Gastroesophageal sphincter (tissue), 4 donors: ENCODE measurements around the gene HHAT. TPM values are rescaled to one million over a fixed set of nuclear protein-coding genes. Genes with fewer than 3 reads are reported as not detected.

ENCODE experiments used
- ATAC-seq: fragments of 150-250 bp; one replicate; pipeline ENCODE4 v1.9.1; 2016; ENCODE audit warnings: mild to moderate bottlenecking, moderate library complexity
- H3K27ac ChIP-seq, 4 donors: fragments of 200-600 bp; sonication (generic) in 3 of 4; 1 replicate in 3 of 4; 2 replicates in 1 of 4; pipeline ENCODE4 v1.5.1; 2016 to 2019
- H3K27me3 ChIP-seq: fragments of 200-600 bp; sonication (generic); one replicate; pipeline ENCODE4 v1.5.1; 2019
- H3K36me3 ChIP-seq, 2 donors: fragments of 200-600 bp; sonication (generic); one replicate each; pipeline ENCODE4 v1.5.1; 2019; ENCODE audit warnings: control low read depth in 1 of 2
- H3K4me1 ChIP-seq, 3 donors: fragments of 200-600 bp; sonication (generic); 1 replicate in 2 of 3; 2 replicates in 1 of 3; pipeline ENCODE4 v1.5.1; 2016 to 2019; ENCODE audit warnings: control low read depth in 2 of 3
- H3K4me3 ChIP-seq, 2 donors: fragments of 200-600 bp; sonication (generic); one replicate each; pipeline ENCODE4 v1.5.1; 2019; ENCODE audit warnings: mild to moderate bottlenecking in 1 of 2, moderate library complexity in 1 of 2
- H3K9me3 ChIP-seq, 3 donors: fragments of 200-600 bp; sonication (generic); one replicate each; pipeline ENCODE4 v1.5.1; 2017 to 2019; ENCODE audit warnings: control low read depth in 2 of 3
- EP300 ChIP-seq: sonication (generic); formaldehyde crosslinking; IDR thresholded peaks from one replicate; pipeline ENCODE4 v1.6.1; 2017; ENCODE audit warnings: antibody characterized with exemption, mild to moderate bottlenecking
- POLR2A ChIP-seq, 2 donors: fragments of 450-650 bp; IDR thresholded peaks; one replicate each; pipeline ENCODE4 v1.6.1; 2017; ENCODE audit warnings: antibody characterized with exemption in 2 of 2, mild to moderate bottlenecking in 2 of 2, moderate library complexity in 1 of 2
- POLR2AphosphoS5 ChIP-seq: sonication (generic); formaldehyde crosslinking; IDR thresholded peaks from one replicate; pipeline ENCODE4 v1.6.1; 2017; ENCODE audit warnings: antibody characterized with exemption
- WGBS, 2 donors: methylation state at CpG; one replicate each; pipeline ENCODE4 v1.1.5; 2018; ENCODE audit warnings: low coverage in 1 of 2; 5-methylcytosine and 5-hydroxymethylcytosine counted together
- total RNA-seq, 4 donors: library from RNA; depleted of rRNA; stranded (reverse); fragments of >200 nt; gene quantifications; one replicate each; pipeline ENCODE4 v1.1.0, GENCODE V29; 2016
- TF ChIP-seq, protein P1 (sequence below), 4 experiments: fragments of 200-600 bp in 2 of 4; fragments of 450-650 bp in 2 of 4; sonication (generic) in 1 of 4; IDR thresholded peaks; one replicate each; pipeline ENCODE4 v1.5.1; 2017 to 2019; ENCODE audit warnings: antibody characterized with exemption in 4 of 4, mild to moderate bottlenecking in 2 of 4, moderate library complexity in 2 of 4

Gene HHAT
- total RNA-seq, 4 donors from 2014 or later = 1.2 to 2.4 (median 1.9) TPM

GRCh38 chr1:210662291-210663050, 333.8 kb downstream of the HHAT start:
- Histone ChIP-seq H3K27ac (no peak overlapping the region), H3K4me1 (no peaks in the 10 kb centered on the region), H3K4me3 (no peak overlapping the region), H3K36me3 (no peaks in the 10 kb centered on the region), H3K27me3 (no peaks in the 10 kb centered on the region), H3K9me3 (no peaks in the 10 kb centered on the region)
- ATAC-seq = no peak
- 43 to 64% methylated on average over 1 to 4 of the region's 4 CpGs for WGBS, 2 donors
- TF ChIP-seq POLR2A (IDR thresholded peaks at IDR 0.05) (no peak), EP300 (no peak)
- TF ChIP-seq, protein P1, sequence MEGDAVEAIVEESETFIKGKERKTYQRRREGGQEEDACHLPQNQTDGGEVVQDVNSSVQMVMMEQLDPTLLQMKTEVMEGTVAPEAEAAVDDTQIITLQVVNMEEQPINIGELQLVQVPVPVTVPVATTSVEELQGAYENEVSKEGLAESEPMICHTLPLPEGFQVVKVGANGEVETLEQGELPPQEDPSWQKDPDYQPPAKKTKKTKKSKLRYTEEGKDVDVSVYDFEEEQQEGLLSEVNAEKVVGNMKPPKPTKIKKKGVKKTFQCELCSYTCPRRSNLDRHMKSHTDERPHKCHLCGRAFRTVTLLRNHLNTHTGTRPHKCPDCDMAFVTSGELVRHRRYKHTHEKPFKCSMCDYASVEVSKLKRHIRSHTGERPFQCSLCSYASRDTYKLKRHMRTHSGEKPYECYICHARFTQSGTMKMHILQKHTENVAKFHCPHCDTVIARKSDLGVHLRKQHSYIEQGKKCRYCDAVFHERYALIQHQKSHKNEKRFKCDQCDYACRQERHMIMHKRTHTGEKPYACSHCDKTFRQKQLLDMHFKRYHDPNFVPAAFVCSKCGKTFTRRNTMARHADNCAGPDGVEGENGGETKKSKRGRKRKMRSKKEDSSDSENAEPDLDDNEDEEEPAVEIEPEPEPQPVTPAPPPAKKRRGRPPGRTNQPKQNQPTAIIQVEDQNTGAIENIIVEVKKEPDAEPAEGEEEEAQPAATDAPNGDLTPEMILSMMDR (IDR thresholded peaks at IDR 0.05) = no peak

DNA sequence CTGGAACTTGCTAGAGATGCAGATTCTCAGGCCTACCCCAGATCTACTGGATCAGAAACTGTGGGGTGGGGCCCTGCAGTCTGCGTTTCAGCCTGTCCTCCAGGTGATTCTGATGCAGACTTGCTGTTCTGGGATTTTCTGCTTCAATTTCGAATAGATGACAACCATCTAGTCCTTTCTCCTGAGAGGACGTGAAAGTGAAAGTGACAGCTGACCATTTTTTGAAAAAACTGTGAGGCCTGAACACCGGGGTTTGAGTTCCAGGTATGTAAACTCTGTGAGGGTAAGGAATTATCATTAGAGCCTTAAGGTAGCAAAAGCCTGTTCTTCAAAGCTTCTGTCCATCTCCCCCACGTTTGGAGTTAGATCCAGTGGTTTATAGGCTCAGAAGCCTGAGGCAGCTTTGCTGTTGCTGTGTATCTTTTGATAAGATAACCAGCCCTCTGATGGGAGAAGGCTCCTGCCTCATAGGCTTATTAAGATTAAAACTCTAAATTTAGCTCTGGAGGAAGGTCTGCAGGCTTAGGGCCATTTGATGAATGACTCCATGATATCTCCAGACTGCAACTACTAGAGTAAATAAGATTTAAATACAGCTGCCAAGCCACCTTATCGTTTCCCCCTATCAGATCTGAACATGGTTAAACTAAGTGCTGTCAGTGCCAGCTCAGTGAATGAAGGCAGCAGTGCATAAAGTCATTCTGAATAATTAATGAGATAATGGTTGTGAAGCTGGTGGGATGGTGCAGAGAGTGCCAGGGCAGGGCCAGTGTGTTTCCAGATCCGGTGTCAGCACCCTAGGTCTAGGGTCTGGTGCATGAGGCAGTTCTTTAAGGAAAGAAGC, 335.2 kb downstream of the HHAT start:
- TF ChIP-seq POLR2AphosphoS5 (no peak), POLR2A (IDR thresholded peaks at IDR 0.05) (no peak), EP300 (no peak)
- TF ChIP-seq, protein P1 (IDR thresholded peaks at IDR 0.05) = no peak
- Histone ChIP-seq H3K36me3 (no peaks in the 10 kb centered on the region), H3K27me3 (no peaks in the 10 kb centered on the region), H3K9me3 (no peaks in the 10 kb centered on the region), H3K27ac (no peak overlapping the region), H3K4me3 (no peak overlapping the region), H3K4me1 (no peaks in the 10 kb centered on the region)
- no peak for ATAC-seq
- 34 to 83% methylated on average over 1 to 3 of the region's 7 CpGs for WGBS, 2 donors

- Histone ChIP-seq H3K27me3 (no peaks in the 10 kb centered on the region), H3K4me3 (no peak overlapping the region), H3K4me1 (no peaks in the 10 kb centered on the region), H3K9me3 (no peaks in the 10 kb centered on the region), H3K27ac (no peak overlapping the region), H3K36me3 (peaks cover 0 to 4% of the 10 kb centered on the region in 2 donors)
- ATAC-seq = no peak
- TF ChIP-seq, protein P1 (IDR thresholded peaks at IDR 0.05) = no peak
- TF ChIP-seq POLR2A (IDR thresholded peaks at IDR 0.05) (no peak), EP300 (no peak), POLR2AphosphoS5 (no peak)
Observed at GRCh38 chr1:210669951-210670350, 341.2 kb downstream of the HHAT start.

- whole genome bisulfite sequencing, 2 donors = 67% methylated on average over 1 of the region's 3 CpGs; no CpG with 5 or more reads in 1 of the 2 donors
- Histone ChIP-seq H3K36me3 (peaks cover 0 to 4% of the 10 kb centered on the region in 2 donors), H3K4me3 (no peak overlapping the region), H3K9me3 (no peaks in the 10 kb centered on the region), H3K27me3 (no peaks in the 10 kb centered on the region), H3K27ac (no peak overlapping the region), H3K4me1 (no peaks in the 10 kb centered on the region)
- TF ChIP-seq EP300 (no peak), POLR2A (IDR thresholded peaks at IDR 0.05) (no peak), POLR2AphosphoS5 (no peak)
- TF ChIP-seq, protein P1 (IDR thresholded peaks at IDR 0.05) = no peak
- no peak for ATAC-seq
Observed at GRCh38 chr1:210674151-210674550, 345.4 kb downstream of the HHAT start.
